Fibroblast of the aortic adventitia (primary cell): ENCODE data around the gene PIP5K1C. TPM values are rescaled to one million over a fixed set of nuclear protein-coding genes. Genes with fewer than 3 reads are reported as not detected.

ENCODE experiments used
- DNase-seq: peaks from one replicate; pipeline ENCODE4 v3.0.0-alpha.2; 2010; ENCODE audit warnings: low read depth
- H3K4me3 ChIP-seq: 2 replicates; pipeline ENCODE4 v1.5.1; 2011; ENCODE audit warnings: low read depth, mild to moderate bottlenecking, control low read depth, low read length, moderate library complexity
- CTCF ChIP-seq: IDR thresholded peaks from 2 replicates; pipeline ENCODE4 v1.5.1; 2011; ENCODE audit warnings: mild to moderate bottlenecking, low read length, control low read depth, inconsistent platforms; ENCODE audit not compliant: insufficient read depth
- total RNA-seq: library from RNA; depleted of rRNA; stranded (reverse); fragments of >200 nt; gene quantifications from 2 replicates; pipeline ENCODE4 v1.2.3, GENCODE V29; 2012; ENCODE audit warnings: low replicate concordance

PIP5K1C gene
- total RNA-seq, 1 donor: 32.2 TPM

GRCh38 chr19:3604227-3604986, 95.9 kb downstream of the PIP5K1C start:
- DNase-seq: no peak
- no peak for TF ChIP-seq CTCF
- no peak overlapping the region for H3K4me3 ChIP-seq

- DNase-seq: no peak
- no peak for TF ChIP-seq CTCF
- H3K4me3 ChIP-seq: no peak overlapping the region
These were observed 97.0 kb downstream of the PIP5K1C start for GRCh38 chr19:3603121-3603811.

GRCh38 chr19:3601021-3601420, 99.2 kb downstream of the PIP5K1C start:
- no peak for TF ChIP-seq CTCF
- DNase-seq: no peak
- no peak overlapping the region for H3K4me3 ChIP-seq

GRCh38 chr19:3599776-3600187, 100.5 kb downstream of the PIP5K1C start:
- peak; percentile 23 for TF ChIP-seq CTCF
- no peak overlapping the region for H3K4me3 ChIP-seq
- no peak for DNase-seq

- no peak for TF ChIP-seq CTCF
- H3K4me3 ChIP-seq: no peak overlapping the region
- no peak for DNase-seq
These were observed 104.7 kb downstream of the PIP5K1C start for GRCh38 chr19:3595521-3596061.

GRCh38 chr19:3593156-3593555, 107.1 kb downstream of the PIP5K1C start:
- TF ChIP-seq CTCF: peak; percentile 0
- no peak for DNase-seq
- no peak overlapping the region for H3K4me3 ChIP-seq
